ENCODE results near the gene IL33. TPM values are rescaled to one million over a fixed set of nuclear protein-coding genes. Genes with fewer than 3 reads are reported as not detected.

Gene IL33
- total RNA-seq, 2 donors from 2014 or later, result 4.0 to 6.2 TPM

GRCh38 chr9:6239048-6239461 lies 23.4 kb downstream of the IL33 start:
- TF ChIP-seq, protein P1, sequence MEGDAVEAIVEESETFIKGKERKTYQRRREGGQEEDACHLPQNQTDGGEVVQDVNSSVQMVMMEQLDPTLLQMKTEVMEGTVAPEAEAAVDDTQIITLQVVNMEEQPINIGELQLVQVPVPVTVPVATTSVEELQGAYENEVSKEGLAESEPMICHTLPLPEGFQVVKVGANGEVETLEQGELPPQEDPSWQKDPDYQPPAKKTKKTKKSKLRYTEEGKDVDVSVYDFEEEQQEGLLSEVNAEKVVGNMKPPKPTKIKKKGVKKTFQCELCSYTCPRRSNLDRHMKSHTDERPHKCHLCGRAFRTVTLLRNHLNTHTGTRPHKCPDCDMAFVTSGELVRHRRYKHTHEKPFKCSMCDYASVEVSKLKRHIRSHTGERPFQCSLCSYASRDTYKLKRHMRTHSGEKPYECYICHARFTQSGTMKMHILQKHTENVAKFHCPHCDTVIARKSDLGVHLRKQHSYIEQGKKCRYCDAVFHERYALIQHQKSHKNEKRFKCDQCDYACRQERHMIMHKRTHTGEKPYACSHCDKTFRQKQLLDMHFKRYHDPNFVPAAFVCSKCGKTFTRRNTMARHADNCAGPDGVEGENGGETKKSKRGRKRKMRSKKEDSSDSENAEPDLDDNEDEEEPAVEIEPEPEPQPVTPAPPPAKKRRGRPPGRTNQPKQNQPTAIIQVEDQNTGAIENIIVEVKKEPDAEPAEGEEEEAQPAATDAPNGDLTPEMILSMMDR (IDR thresholded peaks at IDR 0.05), result no peak
- no peak for TF ChIP-seq POLR2A (IDR thresholded peaks at IDR 0.05)
- DNase-seq, result no peak
- no peaks in the 10 kb centered on the region for H3K9me3 ChIP-seq
- no peak overlapping the region for H3K4me3 ChIP-seq
- H3K36me3 ChIP-seq (replicated peaks in 1 of 2; ENCODE audit: insufficient read depth in 1 of 2, low read depth in 2 of 2), result no peaks in the 10 kb centered on the region
- 37 to 42% methylated on average over 5 of the region's 5 CpGs for WGBS, 2 donors
- peak; percentile 63 for ATAC-seq
- H3K27ac ChIP-seq, result peak overlapping the region in 1 of 4 donors; percentile 41
- H3K4me1 ChIP-seq, result peaks cover 28% of the 10 kb centered on the region
- intact Hi-C loops (cut with DNase I), result no loop called here
- H3K27me3 ChIP-seq, result no peaks in the 10 kb centered on the region

DNA sequence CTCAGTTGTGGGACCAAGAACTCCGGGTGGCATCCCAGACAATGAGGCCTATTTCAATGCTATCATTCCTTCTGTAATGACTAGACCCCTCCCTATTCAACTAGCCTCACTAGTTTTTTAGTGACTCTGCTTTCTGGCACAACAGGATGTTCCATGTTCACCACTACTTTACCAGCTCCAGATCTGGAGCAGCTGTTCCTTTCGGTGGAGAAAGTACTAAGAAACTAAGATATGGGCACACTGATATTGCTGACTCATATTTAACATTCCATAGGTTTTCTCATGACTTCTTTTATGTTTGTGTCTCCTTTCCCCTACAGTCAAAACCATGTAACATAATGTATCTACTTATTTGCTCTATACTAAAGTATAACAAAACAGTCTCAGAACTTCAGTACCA lies 24.1 kb downstream of the IL33 start:
- ATAC-seq, result no peak
- H3K36me3 ChIP-seq (replicated peaks in 1 of 2; ENCODE audit: insufficient read depth in 1 of 2, low read depth in 2 of 2), result no peaks in the 10 kb centered on the region
- peaks cover 28% of the 10 kb centered on the region for H3K4me1 ChIP-seq
- no peak for DNase-seq
- no peaks in the 10 kb centered on the region for H3K9me3 ChIP-seq
- H3K4me3 ChIP-seq, result no peak overlapping the region
- no peak overlapping the region for H3K27ac ChIP-seq
- no peaks in the 10 kb centered on the region for H3K27me3 ChIP-seq
- intact Hi-C loops (cut with DNase I), result no loop called here
- 69% methylated on average over 2 of the region's 2 CpGs for WGBS, 2 donors
- TF ChIP-seq POLR2A (IDR thresholded peaks at IDR 0.05), result no peak
- TF ChIP-seq, protein P1 (IDR thresholded peaks at IDR 0.05), result no peak

- intact Hi-C loops (cut with DNase I), result no loop called here
- no peak for DNase-seq
Measured at GRCh38 chr9:6243746-6244145, 28.1 kb downstream of the IL33 start.

GRCh38 chr9:6247266-6247665 lies 31.7 kb downstream of the IL33 start:
- no peak for ATAC-seq
- 63 to 70% methylated on average over 4 of the region's 4 CpGs for WGBS, 2 donors
- Histone ChIP-seq H3K4me1 (no peaks in the 10 kb centered on the region), H3K36me3 (replicated peaks in 1 of 2; ENCODE audit: insufficient read depth in 1 of 2, low read depth in 2 of 2) (no peaks in the 10 kb centered on the region), H3K4me3 (no peak overlapping the region), H3K9me3 (no peaks in the 10 kb centered on the region), H3K27me3 (no peaks in the 10 kb centered on the region), H3K27ac (no peak overlapping the region)
- no peak for TF ChIP-seq POLR2A (IDR thresholded peaks at IDR 0.05)
- TF ChIP-seq, protein P1 (IDR thresholded peaks at IDR 0.05), result no peak
- DNase-seq, result no peak
- intact Hi-C loops (cut with DNase I), result no loop called here

More at GRCh38 chr9:6243746-6244145, 28.1 kb downstream of the IL33 start:
- TF ChIP-seq POLR2A (IDR thresholded peaks at IDR 0.05), result no peak
- TF ChIP-seq, protein P1 (IDR thresholded peaks at IDR 0.05), result no peak
- Histone ChIP-seq H3K36me3 (replicated peaks in 1 of 2; ENCODE audit: insufficient read depth in 1 of 2, low read depth in 2 of 2) (no peaks in the 10 kb centered on the region), H3K9me3 (no peaks in the 10 kb centered on the region), H3K27me3 (no peaks in the 10 kb centered on the region), H3K4me3 (no peak overlapping the region), H3K27ac (no peak overlapping the region), H3K4me1 (peaks cover 8% of the 10 kb centered on the region)
- no peak for ATAC-seq

- Histone ChIP-seq H3K4me3 (no peak overlapping the region), H3K9me3 (no peaks in the 10 kb centered on the region), H3K27me3 (no peaks in the 10 kb centered on the region), H3K36me3 (replicated peaks in 1 of 2; ENCODE audit: insufficient read depth in 1 of 2, low read depth in 2 of 2) (no peaks in the 10 kb centered on the region), H3K27ac (peak overlapping the region in 3 of 4 donors; percentile 30 to 47 (median 44)), H3K4me1 (peaks cover 51% of the 10 kb centered on the region)
- DNase-seq (peak in 3 of 4 donors; percentile 29 to 44 (median 35)), ATAC-seq (peak; percentile 46)
- intact Hi-C loops (cut with DNase I), result no loop called here
- 29 to 32% methylated on average over 3 of the region's 3 CpGs for WGBS, 2 donors
- TF ChIP-seq, protein P1 (IDR thresholded peaks at IDR 0.05), result no peak
- no peak for TF ChIP-seq POLR2A (IDR thresholded peaks at IDR 0.05)
Measured at GRCh38 chr9:6268826-6269397, 53.3 kb downstream of the IL33 start.

Data from body of pancreas (tissue), 4 donors.